HG03460 (cell line): ENCODE data around the gene CHCHD10.

Experiments
- ATAC-seq: cut with Tn5 transposase; IDR thresholded peaks from one replicate; pipeline ENCODE4 v1.9.1; 2021; ENCODE audit not compliant: unreplicated experiment

Gene CHCHD10

GRCh38 chr22:23767673-23768548, at the start of gene CHCHD10:
CHCHD10 (minus strand) TSS chr22:23767972; CDS start chr22:23767874, 98 bp downstream.
- peak; percentile 48 for ATAC-seq

DNA sequence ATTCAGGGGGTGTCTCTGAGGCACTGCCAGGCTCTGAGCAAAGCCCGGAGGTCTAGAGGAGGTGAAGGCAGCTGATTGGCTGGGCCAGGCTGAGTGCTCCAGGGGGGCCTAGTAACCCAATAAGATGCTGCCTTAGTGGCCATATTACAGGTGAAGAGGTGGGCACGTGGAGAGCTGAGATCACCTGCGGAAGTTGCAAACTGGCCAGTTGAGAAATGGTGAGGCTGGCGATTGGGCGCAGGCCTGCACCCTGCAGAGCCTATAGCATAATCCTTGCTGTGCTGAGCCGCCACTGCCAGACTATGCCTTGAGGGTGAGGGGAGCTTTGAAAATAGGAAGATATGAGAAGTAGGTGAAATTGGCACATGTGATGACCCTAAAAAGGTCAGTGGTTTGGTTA, 49.4 kb upstream of the CHCHD10 start:
- no peak for ATAC-seq

DNA sequence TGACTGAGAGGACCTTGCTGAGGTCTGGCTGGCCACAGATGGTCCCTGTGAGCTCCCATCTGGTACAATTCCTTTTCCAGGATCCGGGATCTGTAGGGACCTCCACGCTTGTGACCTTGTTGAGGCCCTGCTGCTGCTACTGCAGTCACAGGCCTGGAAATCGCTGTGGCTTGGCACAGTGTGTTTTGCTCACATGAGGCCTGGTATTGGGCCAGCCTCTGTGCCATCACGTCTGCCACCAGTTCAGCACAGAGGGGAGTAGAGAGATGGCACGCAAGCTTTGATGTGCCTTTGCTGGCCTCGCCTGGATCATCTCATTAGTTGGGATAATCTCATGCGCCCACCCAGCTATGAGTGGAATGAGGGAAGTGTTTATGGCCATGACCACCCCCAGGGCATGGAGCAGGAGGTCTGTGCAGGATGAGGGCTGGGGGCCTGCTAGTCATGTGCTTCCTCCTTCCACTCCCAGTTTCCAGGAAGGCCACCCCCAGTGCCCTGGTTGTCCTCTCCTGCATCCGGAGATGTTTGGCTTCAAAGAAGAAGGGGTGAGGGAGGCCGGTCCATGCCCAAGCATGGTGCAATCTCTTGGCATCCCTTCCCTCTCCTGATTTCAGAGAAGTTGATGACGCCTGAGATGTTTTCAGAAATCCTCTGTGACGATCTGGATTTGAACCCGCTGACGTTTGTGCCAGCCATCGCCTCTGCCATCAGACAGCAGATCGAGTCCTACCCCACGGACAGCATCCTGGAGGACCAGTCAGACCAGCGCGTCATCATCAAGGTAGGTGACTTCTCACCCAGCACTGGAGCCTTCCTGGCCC, 48.6 kb upstream of the CHCHD10 start:
- no peak for ATAC-seq

GRCh38 chr22:23815541-23816155, 47.9 kb upstream of the CHCHD10 start:
- ATAC-seq = no peak

GRCh38 chr22:23812378-23812777, 44.6 kb upstream of the CHCHD10 start:
- no peak for ATAC-seq

- ATAC-seq = no peak
These were observed 39.1 kb upstream of the CHCHD10 start for GRCh38 chr22:23806837-23807236.

- ATAC-seq = no peak
These were observed 37.1 kb upstream of the CHCHD10 start for GRCh38 chr22:23804781-23805291.

DNA sequence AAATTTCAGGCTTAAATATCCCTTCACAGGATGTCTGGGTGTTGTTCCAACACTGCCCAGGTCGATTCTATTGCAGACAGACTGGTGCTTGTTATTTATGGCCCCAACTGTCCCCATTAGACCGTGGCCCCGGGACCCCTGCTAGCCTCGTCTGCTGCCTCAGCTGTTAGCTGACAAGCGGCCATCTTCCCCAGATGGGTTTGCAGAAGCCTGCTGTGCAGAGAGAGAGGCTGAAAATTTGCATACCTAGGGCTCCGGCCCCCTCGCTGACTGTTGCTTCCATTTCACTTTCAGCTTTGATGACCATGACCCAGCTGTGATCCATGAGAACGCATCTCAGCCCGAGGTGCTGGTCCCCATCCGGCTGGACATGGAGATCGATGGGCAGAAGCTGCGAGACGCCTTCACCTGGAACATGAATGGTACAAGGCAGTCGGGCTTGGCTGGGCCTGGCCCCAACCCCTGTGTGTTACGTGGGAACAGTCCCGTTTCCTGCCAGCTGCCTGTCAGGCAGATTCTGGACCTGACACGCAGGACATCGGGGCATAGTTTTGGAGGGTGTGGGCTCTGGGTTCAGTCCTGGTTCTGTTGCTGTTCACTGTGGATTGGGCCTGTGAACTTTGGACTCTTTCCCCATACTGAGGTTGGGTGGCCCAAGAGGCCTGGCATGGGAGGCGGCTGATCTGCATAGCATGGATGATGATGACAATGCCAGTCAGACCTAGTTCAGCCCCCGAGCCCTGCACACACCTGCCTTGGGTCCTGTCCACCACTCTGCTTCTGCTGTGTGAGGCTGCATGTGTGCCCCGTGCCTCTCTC, 35.4 kb upstream of the CHCHD10 start:
- ATAC-seq = no peak

DNA sequence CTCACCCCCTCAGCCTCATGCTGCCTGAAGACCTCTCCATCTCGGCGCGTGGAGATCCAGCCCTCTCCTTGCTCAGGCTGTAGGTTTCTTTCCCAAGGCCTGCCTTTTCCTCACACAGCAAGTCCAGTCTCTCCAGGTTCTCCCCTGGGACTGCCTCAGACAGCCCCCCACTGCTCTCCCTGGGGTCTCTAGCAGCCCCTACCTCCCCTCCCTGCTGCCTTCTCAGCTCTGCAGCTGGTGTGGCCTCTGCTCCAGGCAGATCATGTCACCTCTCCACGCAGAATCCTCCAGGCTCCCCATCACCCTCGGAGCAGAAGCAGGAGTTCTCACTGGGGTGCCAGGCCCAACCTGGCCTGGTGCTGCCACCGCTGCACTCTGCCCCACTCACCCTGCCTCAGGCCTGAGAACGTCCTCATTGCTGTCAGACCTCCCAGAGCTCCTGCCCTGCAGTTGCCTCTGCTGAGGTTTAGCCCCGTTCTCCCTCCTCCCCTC, 34.2 kb upstream of the CHCHD10 start:
- ATAC-seq = no peak

- peak; percentile 10 for ATAC-seq
These were observed 33.6 kb upstream of the CHCHD10 start for GRCh38 chr22:23801238-23801821.

DNA sequence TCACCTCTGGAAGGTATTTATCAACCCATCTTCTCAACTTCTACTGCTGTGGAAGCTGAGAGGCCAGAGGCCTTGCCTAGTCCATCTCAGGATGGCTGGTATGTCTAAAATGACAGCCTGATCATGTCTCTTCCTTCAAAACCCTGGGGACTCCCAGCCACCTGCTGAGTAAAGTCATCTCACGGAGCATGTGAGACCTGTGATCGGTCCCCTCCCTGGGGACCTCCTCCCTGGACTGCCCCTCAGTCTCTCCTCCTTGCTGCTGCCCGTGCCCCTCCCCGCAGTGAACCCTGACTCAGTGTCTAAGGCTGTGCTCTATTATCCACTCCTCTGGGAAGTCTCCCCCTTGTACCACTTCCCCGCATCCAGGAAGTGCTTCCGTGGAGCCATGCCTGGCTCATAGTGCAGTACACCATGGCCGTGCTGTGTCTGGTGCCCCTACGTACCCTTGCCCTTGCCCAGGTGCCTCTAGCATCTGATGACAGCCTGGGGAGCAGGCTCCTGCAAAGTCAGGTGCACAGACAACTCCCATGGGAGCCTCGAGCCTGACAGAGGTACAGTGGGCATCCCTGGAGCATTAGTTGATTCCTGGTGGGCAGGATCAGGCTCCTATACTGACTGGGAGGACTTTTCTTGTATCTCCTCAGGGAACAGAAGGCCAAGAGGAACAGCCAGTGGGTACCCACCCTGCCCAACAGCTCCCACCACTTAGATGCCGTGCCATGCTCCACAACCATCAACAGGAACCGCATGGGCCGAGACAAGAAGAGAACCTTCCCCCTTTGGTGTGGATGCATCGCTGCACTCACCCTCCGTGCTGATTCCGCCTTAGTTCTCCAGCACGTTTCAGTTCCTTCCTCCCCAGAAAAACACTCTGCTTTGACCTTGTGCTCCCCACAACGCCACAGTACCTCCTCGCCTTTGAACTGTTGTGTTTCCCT, 32.8 kb upstream of the CHCHD10 start:
- ATAC-seq = peak; percentile 52

GRCh38 chr22:23796461-23796860, 28.7 kb upstream of the CHCHD10 start:
- no peak for ATAC-seq

DNA sequence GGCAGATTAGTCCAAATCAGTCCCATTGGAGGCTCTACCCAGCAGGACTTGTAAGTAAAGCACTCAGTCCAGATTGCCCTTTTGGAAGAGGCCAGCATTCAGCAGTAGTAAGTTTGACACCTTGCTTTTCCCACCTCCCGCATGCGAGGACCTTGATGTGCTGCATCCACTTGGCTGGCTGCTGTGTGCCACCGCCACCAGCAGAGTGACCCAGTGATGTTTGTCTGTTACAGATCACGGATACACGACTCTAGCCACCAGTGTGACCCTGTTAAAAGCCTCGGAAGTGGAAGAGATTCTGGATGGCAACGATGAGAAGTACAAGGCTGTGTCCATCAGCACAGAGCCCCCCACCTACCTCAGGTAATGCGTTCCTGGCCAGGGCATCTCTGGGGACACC, 25.6 kb upstream of the CHCHD10 start:
- ATAC-seq = no peak

GRCh38 chr22:23791738-23792645, 24.2 kb upstream of the CHCHD10 start:
- ATAC-seq = no peak

GRCh38 chr22:23790819-23791737, 23.3 kb upstream of the CHCHD10 start:
- ATAC-seq = no peak

DNA sequence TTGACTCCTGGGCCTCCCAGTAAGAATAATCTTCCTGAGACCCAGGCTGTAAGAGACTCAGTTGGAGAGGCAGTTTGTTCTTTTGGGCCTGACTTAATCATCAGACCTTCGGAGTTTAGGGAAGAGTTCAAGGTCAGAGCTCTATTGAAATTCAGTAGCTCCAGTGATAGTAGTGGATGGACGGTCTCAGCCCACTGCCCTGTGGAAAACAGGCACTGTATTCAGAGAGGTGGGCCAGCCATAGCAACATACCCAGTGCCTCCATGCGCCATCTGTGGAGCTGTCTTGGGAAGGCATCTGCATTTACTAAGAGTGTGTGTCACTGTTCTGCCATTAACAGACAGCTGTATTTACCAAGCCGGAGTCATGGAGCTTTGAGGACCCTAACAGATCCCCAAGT, 21.9 kb upstream of the CHCHD10 start:
- ATAC-seq = no peak

GRCh38 chr22:23789121-23789520, 21.3 kb upstream of the CHCHD10 start:
- ATAC-seq = no peak
